Fibroblast of pulmonary artery (primary cell): ENCODE measurements around the gene CAMSAP1.

Source experiments
- DNase-seq: peaks from one replicate; pipeline ENCODE4 v3.0.0-alpha.2; 2010; ENCODE audit warnings: low read depth
- H3K4me3 ChIP-seq: replicated peaks from 2 replicates; pipeline ENCODE4 v1.5.1; 2011; ENCODE audit warnings: low read depth, mild to moderate bottlenecking, control low read depth, low read length, moderate library complexity
- CTCF ChIP-seq: IDR thresholded peaks from 2 replicates; pipeline ENCODE4 v1.5.1; 2011; ENCODE audit warnings: mild to moderate bottlenecking, control low read depth, low read length, inconsistent platforms; ENCODE audit errors: missing control alignments

The CAMSAP1 gene

DNA sequence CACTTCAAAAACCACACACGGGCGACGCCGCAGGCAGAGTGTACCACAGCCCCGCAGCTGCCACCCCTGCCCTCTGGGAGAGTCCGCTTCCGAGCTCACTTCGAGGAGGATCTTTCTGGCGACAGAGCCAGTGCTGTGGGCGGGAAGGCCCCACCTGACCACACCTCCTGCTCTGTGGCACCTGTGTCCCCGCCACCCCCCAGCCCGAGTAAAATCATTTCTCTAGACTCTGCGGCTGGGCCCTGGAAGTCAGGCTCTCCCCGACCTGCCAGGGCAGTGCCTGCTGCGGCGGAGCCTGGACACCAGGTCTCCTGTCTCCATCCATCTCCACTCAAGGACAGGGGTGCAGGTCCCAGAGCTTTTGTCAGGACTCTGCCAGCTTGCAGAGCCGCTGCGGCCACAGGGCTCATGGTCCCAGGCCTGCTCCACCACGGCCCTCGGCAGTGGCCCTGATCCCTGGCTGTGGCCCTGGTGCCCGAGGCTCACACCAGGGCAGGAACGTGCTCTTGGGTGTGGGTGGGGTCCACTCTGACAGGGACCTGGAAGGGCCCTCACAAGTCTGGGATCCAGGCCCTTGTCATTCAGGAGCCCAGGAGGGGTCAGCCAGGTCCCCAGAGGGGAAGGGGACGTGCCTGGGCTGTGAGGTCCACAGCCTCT lies 20.9 kb upstream of the CAMSAP1 start:
- DNase-seq, result no peak
- H3K4me3 ChIP-seq, result no peak overlapping the region
- no peak for TF ChIP-seq CTCF

- H3K4me3 ChIP-seq, result no peak overlapping the region
- no peak for DNase-seq
- no peak for TF ChIP-seq CTCF
Observed at GRCh38 chr9:135927195-135928013, 20.1 kb upstream of the CAMSAP1 start.

DNA sequence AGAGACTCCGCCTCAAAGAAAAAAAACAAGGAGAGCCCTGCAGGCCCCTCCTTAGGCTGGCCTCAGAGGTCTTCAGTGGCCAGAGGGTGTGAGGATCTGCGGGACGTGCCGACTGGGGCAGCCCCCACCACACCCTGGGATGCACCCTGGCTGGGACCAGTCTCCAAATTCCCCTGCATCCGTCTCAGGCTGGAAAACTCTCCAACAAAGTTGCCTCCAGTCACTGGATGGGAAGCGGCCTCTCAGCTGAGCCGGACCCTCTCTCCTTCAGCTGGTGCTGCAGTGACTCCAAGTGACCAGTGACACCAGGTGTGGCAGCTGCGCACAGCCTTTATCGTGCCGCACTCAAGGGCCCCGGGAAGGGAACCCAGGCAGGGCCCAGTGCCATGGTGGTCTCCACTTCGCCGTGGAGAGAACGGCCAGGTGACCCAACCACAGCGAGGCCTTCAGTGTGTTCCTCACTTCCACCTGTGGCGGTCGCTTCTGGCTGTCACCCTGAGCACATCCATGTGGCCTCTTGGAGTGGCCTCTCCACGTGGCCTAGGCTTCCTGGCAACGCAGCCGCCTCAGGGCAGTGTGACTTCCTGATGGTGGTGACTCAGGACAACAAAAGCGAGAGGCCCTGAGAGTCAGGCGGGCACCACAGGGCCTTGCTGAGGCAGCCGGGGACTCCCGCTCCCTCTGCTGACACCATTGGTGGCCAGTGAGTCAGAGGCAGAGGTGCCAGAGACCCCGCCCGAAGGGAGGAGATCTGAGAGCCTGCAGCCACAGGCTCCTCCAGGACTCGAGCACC lies 19.3 kb upstream of the CAMSAP1 start:
- peak; percentile 49 for DNase-seq

GRCh38 chr9:135925496-135926133 lies 18.3 kb upstream of the CAMSAP1 start:
- no peak for DNase-seq
- no peak overlapping the region for H3K4me3 ChIP-seq
- TF ChIP-seq CTCF, result no peak

More for the DNA sequence above, 19.3 kb upstream of the CAMSAP1 start:
- no peak for TF ChIP-seq CTCF
- H3K4me3 ChIP-seq, result no peak overlapping the region

DNA sequence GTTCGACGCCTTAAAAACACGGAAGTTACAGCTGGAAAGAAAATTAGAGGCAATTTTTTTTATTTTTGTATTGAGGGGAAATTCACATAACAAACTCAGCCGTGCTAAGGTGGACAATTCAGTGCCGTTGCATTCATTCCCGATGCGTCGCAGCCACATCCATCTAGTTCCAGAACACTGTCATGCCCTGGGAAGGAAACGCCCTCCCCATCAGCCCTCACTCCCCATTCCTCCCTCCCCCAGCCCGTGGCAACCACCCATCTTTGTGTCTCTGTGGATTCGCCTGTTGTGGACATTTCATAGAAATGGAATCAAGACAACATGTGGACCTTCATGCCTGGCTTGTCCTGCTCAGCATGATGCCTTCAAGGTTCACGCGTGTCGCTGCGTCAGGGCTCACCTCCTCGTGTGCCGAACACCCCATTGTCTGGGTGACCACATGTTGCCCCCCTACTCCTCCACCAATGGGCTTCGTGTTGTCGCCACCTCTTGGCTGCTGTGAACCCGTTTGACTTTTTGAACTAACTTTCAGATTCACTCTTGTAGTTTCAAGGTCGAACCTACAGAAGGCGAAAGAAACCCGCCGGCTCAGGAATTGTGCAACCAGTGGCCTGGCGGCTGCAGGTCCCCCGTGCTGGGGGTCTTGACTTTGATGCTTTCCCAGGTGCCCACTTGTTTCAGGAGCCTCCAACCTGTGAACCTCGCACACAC lies 17.4 kb upstream of the CAMSAP1 start:
- TF ChIP-seq CTCF, result no peak
- no peak for DNase-seq
- no peak overlapping the region for H3K4me3 ChIP-seq

GRCh38 chr9:135923508-135923907 lies 16.2 kb upstream of the CAMSAP1 start:
- no peak for DNase-seq

More at GRCh38 chr9:135923508-135923907, 16.2 kb upstream of the CAMSAP1 start:
- H3K4me3 ChIP-seq, result no peak overlapping the region
- TF ChIP-seq CTCF, result no peak
